ENCODE measurements around the gene ATP1A4. TPM values are rescaled to one million over a fixed set of nuclear protein-coding genes. Genes with fewer than 3 reads are reported as not detected.

Gene ATP1A4
- total and polyA plus RNA-seq, 7 experiments from 2014 or later, result 0.71 TPM; not detected in 6

DNA sequence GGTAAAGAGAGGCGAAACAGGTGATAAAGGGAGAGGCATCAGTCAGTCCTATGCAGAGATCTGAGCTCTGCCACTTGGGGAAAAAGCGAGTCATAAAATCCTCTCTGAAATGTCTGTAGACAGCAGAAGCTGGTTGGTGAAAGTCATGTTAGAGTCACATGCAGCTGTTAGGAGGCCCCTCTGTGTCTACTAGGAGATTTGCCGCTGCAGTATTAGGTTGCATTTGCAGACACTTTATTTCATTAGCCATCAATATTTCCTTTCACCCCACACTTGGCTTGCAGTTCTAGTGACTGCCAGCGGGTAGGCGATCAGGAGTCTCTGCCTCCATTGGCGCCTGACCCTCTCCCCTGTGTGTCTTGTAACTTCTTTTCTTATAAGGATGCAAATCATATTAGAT, 16.2 kb downstream of the ATP1A4 start:
- Histone ChIP-seq H3K36me3 (ENCODE audit: control insufficient read depth in 2 of 3, insufficient read depth in 3 of 3, low read length in 3 of 3) (no peaks in the 10 kb centered on the region), H3K27ac (ENCODE audit: low read depth, low read length) (no peak overlapping the region), H3K4me1 (ENCODE audit: control insufficient read depth in 2 of 2, insufficient read depth in 2 of 2, low read length in 2 of 2) (no peaks in the 10 kb centered on the region), H3K27me3 (ENCODE audit: control insufficient read depth in 2 of 2, insufficient read depth in 2 of 2, low read length in 2 of 2) (no peaks in the 10 kb centered on the region), H3K4me3 (ENCODE audit: low read length) (no peak overlapping the region), H3K9me3 (ENCODE audit: control insufficient read depth in 2 of 3, low read length in 3 of 3) (no peaks in the 10 kb centered on the region)
- intact Hi-C loops (cut with micrococcal nuclease), result no loop called here
- ChIA-PET CTCF (interaction anchor here (1.4 kb wide), 1 partner anchor 85 kb away, joined by 3 read pairs; no protein-coding TSS in a partner anchor), POLR2A (no interaction called here)
- no peak for ATAC-seq
- Mint-ChIP-seq H3K36me3 (no peaks in the 10 kb centered on the region), H3K4me1 (peaks cover 3 to 12% (median 9%) of the 10 kb centered on the region in 7 donors), H3K27me3 (peaks cover 16 to 30% (median 18%) of the 10 kb centered on the region in 5 donors), H3K9me3 (no peaks in the 10 kb centered on the region), H3K4me3 (no peak overlapping the region), H3K27ac (no peak overlapping the region)
- no peak for DNase-seq

DNA sequence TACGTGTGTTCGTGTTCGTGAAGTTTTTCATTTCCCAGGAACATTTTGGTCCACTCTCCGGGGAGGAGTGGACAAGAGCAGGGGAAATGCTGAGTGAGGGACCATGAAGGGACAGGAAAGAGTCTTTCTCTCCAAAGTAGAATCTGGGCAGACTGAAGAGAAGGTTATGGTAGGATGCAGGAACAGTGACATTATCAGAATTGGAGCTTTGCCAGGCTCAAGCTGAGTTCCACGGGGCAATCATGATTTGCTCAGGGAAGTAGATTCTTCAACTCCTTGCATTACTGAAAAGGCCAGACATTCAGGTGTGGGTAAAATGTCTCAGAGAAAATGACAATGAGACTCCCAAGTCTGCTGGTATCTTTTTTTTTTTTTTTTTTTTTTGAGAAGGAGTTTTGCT, 16.6 kb downstream of the ATP1A4 start:
- Histone ChIP-seq H3K27ac (ENCODE audit: low read depth, low read length) (no peak overlapping the region), H3K4me3 (ENCODE audit: low read length) (no peak overlapping the region), H3K27me3 (ENCODE audit: control insufficient read depth in 2 of 2, insufficient read depth in 2 of 2, low read length in 2 of 2) (no peaks in the 10 kb centered on the region), H3K36me3 (ENCODE audit: control insufficient read depth in 2 of 3, insufficient read depth in 3 of 3, low read length in 3 of 3) (no peaks in the 10 kb centered on the region), H3K9me3 (ENCODE audit: control insufficient read depth in 2 of 3, low read length in 3 of 3) (no peaks in the 10 kb centered on the region), H3K4me1 (ENCODE audit: control insufficient read depth in 2 of 2, insufficient read depth in 2 of 2, low read length in 2 of 2) (no peaks in the 10 kb centered on the region)
- ATAC-seq (no peak), DNase-seq (no peak)
- CTCF ChIA-PET, result interaction anchor here (1.4 kb wide), 1 partner anchor 84 kb away, joined by 3 read pairs; no protein-coding TSS in a partner anchor
- Mint-ChIP-seq H3K27me3 (peaks cover 16 to 34% (median 22%) of the 10 kb centered on the region in 5 donors), H3K36me3 (no peaks in the 10 kb centered on the region), H3K4me1 (peaks cover 3 to 12% (median 9%) of the 10 kb centered on the region in 7 donors), H3K27ac (no peak overlapping the region), H3K4me3 (no peak overlapping the region), H3K9me3 (no peaks in the 10 kb centered on the region)
- POLR2A ChIA-PET, result no interaction called here
- intact Hi-C loops (cut with micrococcal nuclease), result no loop called here

DNA sequence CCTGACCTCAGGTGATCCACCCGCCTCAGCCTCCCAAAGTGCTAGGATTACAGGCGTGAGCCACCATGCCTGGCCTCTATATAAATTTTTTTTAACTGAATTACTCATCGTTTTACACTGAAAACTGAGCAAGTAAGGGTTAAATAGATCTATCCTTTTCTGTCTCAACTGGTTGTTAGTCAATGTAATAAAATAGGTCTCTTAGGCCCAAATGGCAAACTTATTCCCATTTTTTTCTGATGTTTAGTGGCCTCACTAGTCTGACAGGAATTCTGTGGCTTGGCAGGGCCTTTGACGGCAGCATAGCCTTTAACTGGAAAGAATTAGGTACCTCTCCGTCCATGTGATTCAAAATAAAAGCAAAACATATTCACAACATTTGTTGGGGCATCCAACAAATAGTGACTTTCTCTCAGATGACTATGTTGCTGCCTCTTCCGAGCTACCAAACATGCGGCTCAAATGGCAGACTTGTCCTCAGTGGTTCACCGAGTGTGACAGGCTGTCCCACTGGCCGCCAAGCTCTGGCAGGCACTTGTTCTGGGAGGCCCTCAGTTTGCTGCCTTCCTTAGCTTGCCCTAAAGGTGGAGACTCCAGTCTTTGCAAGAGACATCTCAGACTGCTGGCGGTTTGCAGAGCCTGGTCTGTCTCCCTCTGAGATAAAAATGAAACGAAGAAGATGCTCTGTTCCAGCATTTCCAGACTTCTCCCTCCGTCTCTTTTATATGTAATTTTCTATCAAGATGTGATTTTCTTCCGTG, 17.4 kb downstream of the ATP1A4 start:
- ATAC-seq, result no peak
- CTCF ChIA-PET, result no interaction called here

DNA sequence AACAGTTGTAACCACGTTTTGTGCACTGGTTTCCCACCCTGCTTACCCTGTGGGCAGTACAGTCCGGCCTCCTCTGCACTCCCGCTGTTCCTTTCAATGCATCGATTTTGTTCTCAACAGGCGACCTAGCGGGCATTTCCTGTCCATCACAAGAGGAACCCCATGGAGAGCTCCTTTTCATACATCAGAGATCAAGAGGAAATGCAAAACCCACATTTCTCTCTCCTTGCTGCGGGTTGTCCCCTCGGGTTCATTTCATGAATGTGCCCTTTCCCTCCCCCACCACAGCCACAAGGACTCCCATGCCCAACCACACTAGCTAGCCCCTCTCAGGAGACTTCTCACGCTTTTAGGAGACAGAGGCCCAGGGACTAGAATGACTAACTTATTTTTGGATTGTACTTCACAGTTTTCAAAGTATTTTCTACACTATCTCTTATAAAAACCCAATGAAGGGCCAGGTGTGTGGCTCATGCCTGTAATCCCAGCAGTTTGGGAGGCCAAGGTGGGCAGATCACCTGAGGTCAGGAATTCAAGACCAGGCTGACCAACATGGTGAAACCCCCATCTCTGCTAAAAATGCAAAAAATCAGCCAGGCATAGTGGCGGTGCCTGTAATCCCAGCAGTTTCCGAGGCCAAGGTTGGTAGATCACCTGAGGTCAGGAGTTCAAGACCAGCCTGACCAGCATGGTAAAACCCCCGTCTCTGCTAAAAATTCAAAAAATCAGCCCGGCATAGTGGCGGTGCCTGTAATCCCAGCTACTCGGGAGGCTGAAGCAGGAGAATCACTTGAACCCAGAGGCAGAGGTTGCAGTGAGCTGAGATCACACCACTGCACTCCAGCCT, 18.4 kb downstream of the ATP1A4 start:
- no peaks in the 10 kb centered on the region for H3K36me3 ChIP-seq (ENCODE audit: control insufficient read depth in 2 of 3, insufficient read depth in 3 of 3, low read length in 3 of 3)
- H3K4me1 ChIP-seq (ENCODE audit: control insufficient read depth in 2 of 2, insufficient read depth in 2 of 2, low read length in 2 of 2), result no peaks in the 10 kb centered on the region
- intact Hi-C loops (cut with micrococcal nuclease), result no loop called here
- no peak for DNase-seq
- peaks cover 6 to 12% (median 9%) of the 10 kb centered on the region in 7 donors for H3K4me1 Mint-ChIP-seq
- no peaks in the 10 kb centered on the region for H3K36me3 Mint-ChIP-seq
- ChIA-PET POLR2A (interaction anchor here (0.7 kb wide), 1 partner anchor 176 kb away, joined by 3 read pairs; no protein-coding TSS in a partner anchor), CTCF (no interaction called here)
- H3K4me3 ChIP-seq (ENCODE audit: low read length), result no peak overlapping the region
- H3K9me3 Mint-ChIP-seq, result no peaks in the 10 kb centered on the region
- H3K4me3 Mint-ChIP-seq, result no peak overlapping the region
- H3K9me3 ChIP-seq (ENCODE audit: control insufficient read depth in 2 of 3, low read length in 3 of 3), result no peaks in the 10 kb centered on the region
- H3K27ac Mint-ChIP-seq, result peak overlapping the region in 1 of 9 donors; percentile 9
- H3K27me3 ChIP-seq (ENCODE audit: control insufficient read depth in 2 of 2, insufficient read depth in 2 of 2, low read length in 2 of 2), result no peaks in the 10 kb centered on the region
- H3K27me3 Mint-ChIP-seq, result peaks cover 10 to 37% (median 13%) of the 10 kb centered on the region in 5 donors
- no peak overlapping the region for H3K27ac ChIP-seq (ENCODE audit: low read depth, low read length)
- peak; percentile 34 for ATAC-seq

More for the DNA sequence above, 17.4 kb downstream of the ATP1A4 start:
- Histone ChIP-seq H3K27ac (ENCODE audit: low read depth, low read length) (no peak overlapping the region), H3K36me3 (ENCODE audit: control insufficient read depth in 2 of 3, insufficient read depth in 3 of 3, low read length in 3 of 3) (no peaks in the 10 kb centered on the region), H3K4me1 (ENCODE audit: control insufficient read depth in 2 of 2, insufficient read depth in 2 of 2, low read length in 2 of 2) (no peaks in the 10 kb centered on the region), H3K4me3 (ENCODE audit: low read length) (no peak overlapping the region), H3K27me3 (ENCODE audit: control insufficient read depth in 2 of 2, insufficient read depth in 2 of 2, low read length in 2 of 2) (no peaks in the 10 kb centered on the region), H3K9me3 (ENCODE audit: control insufficient read depth in 2 of 3, low read length in 3 of 3) (no peaks in the 10 kb centered on the region)
- Mint-ChIP-seq H3K9me3 (no peaks in the 10 kb centered on the region), H3K4me1 (peaks cover 6 to 12% (median 9%) of the 10 kb centered on the region in 7 donors), H3K27ac (no peak overlapping the region), H3K36me3 (no peaks in the 10 kb centered on the region), H3K27me3 (peaks cover 10 to 40% (median 22%) of the 10 kb centered on the region in 5 donors), H3K4me3 (no peak overlapping the region)
- POLR2A ChIA-PET, result interaction anchor here (0.7 kb wide), 1 partner anchor 175 kb away, joined by 3 read pairs; no protein-coding TSS in a partner anchor
- intact Hi-C loops (cut with micrococcal nuclease), result no loop called here
- no peak for DNase-seq

DNA sequence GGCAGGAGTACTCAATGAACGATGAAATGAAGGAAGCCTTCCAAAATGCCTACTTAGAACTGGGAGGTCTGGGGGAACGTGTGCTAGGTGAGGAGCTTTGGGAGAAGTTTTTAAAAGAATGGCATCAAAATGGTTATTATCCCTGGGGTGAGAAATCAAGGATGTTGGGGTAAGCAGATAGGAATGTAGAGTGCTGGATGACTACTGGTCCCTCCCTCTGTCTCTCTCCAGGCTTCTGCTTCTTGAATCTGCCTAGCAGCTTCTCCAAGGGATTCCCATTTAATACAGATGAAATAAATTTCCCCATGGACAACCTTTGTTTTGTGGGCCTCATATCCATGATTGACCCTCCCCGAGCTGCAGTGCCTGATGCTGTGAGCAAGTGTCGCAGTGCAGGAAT, 20.0 kb downstream of the ATP1A4 start:
- intact Hi-C loops (cut with micrococcal nuclease), result no loop called here
- CTCF ChIA-PET, result no interaction called here
- Histone ChIP-seq H3K27me3 (ENCODE audit: control insufficient read depth in 2 of 2, insufficient read depth in 2 of 2, low read length in 2 of 2) (no peaks in the 10 kb centered on the region), H3K9me3 (ENCODE audit: control insufficient read depth in 2 of 3, low read length in 3 of 3) (no peaks in the 10 kb centered on the region), H3K27ac (ENCODE audit: low read depth, low read length) (no peak overlapping the region), H3K36me3 (ENCODE audit: control insufficient read depth in 2 of 3, insufficient read depth in 3 of 3, low read length in 3 of 3) (no peaks in the 10 kb centered on the region), H3K4me3 (ENCODE audit: low read length) (no peak overlapping the region), H3K4me1 (ENCODE audit: control insufficient read depth in 2 of 2, insufficient read depth in 2 of 2, low read length in 2 of 2) (no peaks in the 10 kb centered on the region)
- Mint-ChIP-seq H3K4me3 (no peak overlapping the region), H3K27me3 (peaks cover 4 to 33% (median 10%) of the 10 kb centered on the region in 5 donors), H3K36me3 (no peaks in the 10 kb centered on the region), H3K4me1 (peaks cover 6 to 12% (median 9%) of the 10 kb centered on the region in 7 donors), H3K9me3 (no peaks in the 10 kb centered on the region), H3K27ac (peak overlapping the region in 1 of 9 donors; percentile 43)
- ATAC-seq (no peak), DNase-seq (no peak)
- POLR2A ChIA-PET, result no interaction called here

DNA sequence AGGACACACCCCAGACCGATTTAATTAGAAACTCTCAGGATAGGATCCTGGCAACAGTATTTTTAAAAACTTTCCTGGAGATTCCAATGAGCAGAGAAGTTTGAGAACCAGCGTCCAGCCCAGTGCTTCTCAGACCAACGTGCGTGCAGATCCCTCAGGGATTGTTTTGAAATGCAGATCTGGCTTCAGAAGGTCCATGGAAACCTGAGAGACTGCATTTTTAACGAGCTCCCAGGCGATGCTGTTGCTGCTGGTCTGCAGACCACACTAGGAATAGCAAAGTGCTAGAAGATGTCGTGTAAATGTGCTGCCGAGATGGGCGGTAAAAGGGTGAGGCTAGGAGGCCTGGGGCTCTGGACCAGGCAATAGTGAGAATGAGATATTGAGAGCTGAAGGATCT, 20.6 kb downstream of the ATP1A4 start:
- Histone ChIP-seq H3K9me3 (ENCODE audit: control insufficient read depth in 2 of 3, low read length in 3 of 3) (no peaks in the 10 kb centered on the region), H3K4me3 (ENCODE audit: low read length) (no peak overlapping the region), H3K27me3 (ENCODE audit: control insufficient read depth in 2 of 2, insufficient read depth in 2 of 2, low read length in 2 of 2) (no peaks in the 10 kb centered on the region), H3K27ac (ENCODE audit: low read depth, low read length) (no peak overlapping the region), H3K36me3 (ENCODE audit: control insufficient read depth in 2 of 3, insufficient read depth in 3 of 3, low read length in 3 of 3) (no peaks in the 10 kb centered on the region), H3K4me1 (ENCODE audit: control insufficient read depth in 2 of 2, insufficient read depth in 2 of 2, low read length in 2 of 2) (no peaks in the 10 kb centered on the region)
- no peak for DNase-seq
- POLR2A ChIA-PET, result no interaction called here
- intact Hi-C loops (cut with micrococcal nuclease), result no loop called here
- H3K36me3 Mint-ChIP-seq, result no peaks in the 10 kb centered on the region
- H3K4me1 Mint-ChIP-seq, result peaks cover 3 to 12% (median 9%) of the 10 kb centered on the region in 7 donors
- peak overlapping the region in 1 of 9 donors; percentile 23 for H3K27ac Mint-ChIP-seq
- H3K9me3 Mint-ChIP-seq, result no peaks in the 10 kb centered on the region
- CTCF ChIA-PET, result no interaction called here
- H3K4me3 Mint-ChIP-seq, result no peak overlapping the region
- ATAC-seq, result no peak
- peaks cover 4 to 29% (median 10%) of the 10 kb centered on the region in 5 donors for H3K27me3 Mint-ChIP-seq

Data from naive thymus-derived CD4-positive, alpha-beta T cell (primary cell).